Lung (tissue), 12 donors: ENCODE results near the gene RHOG. TPM values are rescaled to one million over a fixed set of nuclear protein-coding genes. Genes with fewer than 3 reads are reported as not detected.
A peak's percentile ranks its signal among the peaks of the same experiment; 100 is the strongest.

ENCODE experiments used
- ATAC-seq: fragments of 200-7000 bp; cut with Tn5 transposase; one replicate; pipeline ENCODE4 v1.9.1; 2020; ENCODE audit warnings: moderate number of reproducible peaks; ENCODE audit not compliant: insufficient read depth, low FRiP score
- DNase-seq, 3 donors: peaks; one replicate each; pipeline ENCODE4 v3.0.0-alpha.2; 2013 to 2017
- H3K27ac ChIP-seq, 2 donors: one replicate each; pipeline ENCODE4 v1.5.1; 2013; ENCODE audit warnings: mild to moderate bottlenecking in 2 of 2, moderate library complexity in 2 of 2, control low read depth in 1 of 2, inconsistent platforms in 1 of 2, low read depth in 1 of 2, low read length in 1 of 2
- H3K27me3 ChIP-seq, 3 donors: one replicate each; pipeline ENCODE4 v1.5.1; 2013; ENCODE audit warnings: low read length in 2 of 3; ENCODE audit not compliant: control insufficient read depth in 3 of 3, insufficient read depth in 3 of 3
- H3K36me3 ChIP-seq, 4 donors: one replicate each; pipeline ENCODE4 v1.5.1; 2013; ENCODE audit warnings: low read length in 4 of 4, mild to moderate bottlenecking in 1 of 4, moderate library complexity in 1 of 4; ENCODE audit not compliant: control insufficient read depth in 4 of 4, insufficient read depth in 4 of 4
- H3K4me1 ChIP-seq, 5 donors: one replicate each; pipeline ENCODE4 v1.5.1; 2013; ENCODE audit warnings: low read length in 5 of 5, mild to moderate bottlenecking in 2 of 5, moderate library complexity in 1 of 5; ENCODE audit not compliant: control insufficient read depth in 5 of 5, insufficient read depth in 5 of 5
- H3K4me3 ChIP-seq: one replicate; pipeline ENCODE4 v1.5.1; 2013; ENCODE audit warnings: mild to moderate bottlenecking, control low read depth, moderate library complexity
- H3K9ac ChIP-seq, 2 donors: one replicate each; pipeline ENCODE4 v1.5.1; 2013; ENCODE audit warnings: low read length in 2 of 2, control low read depth in 1 of 2; ENCODE audit not compliant: insufficient read depth in 1 of 2
- H3K9me3 ChIP-seq, 4 donors: one replicate each; pipeline ENCODE4 v1.5.1; 2013; ENCODE audit warnings: low read length in 3 of 4, mild to moderate bottlenecking in 1 of 4, moderate library complexity in 1 of 4; ENCODE audit not compliant: control insufficient read depth in 4 of 4, insufficient read depth in 3 of 4
- WGBS, 2 donors: extraction: QIAGEN DNeasy Blood & Tissue Kit; methylation state at CpG; one replicate each; pipeline ENCODE4 v1.1.7; 2013; 5-methylcytosine and 5-hydroxymethylcytosine counted together
- polyA plus RNA-seq, 2 donors: library from polyadenylated mRNA; stranded (reverse); fragments of 200-250 nt; gene quantifications; one replicate each; pipeline ENCODE4 v1.2.1, GENCODE V29; 2013
- total RNA-seq, 2 donors: library from RNA; depleted of rRNA in 1 of 2; stranded (reverse); fragments of >200 nt in 1 of 2; gene quantifications; one replicate each; pipeline ENCODE4 v1.2.1, GENCODE V29; 2014 to 2021
- TF ChIP-seq, protein P1 (sequence below): IDR thresholded peaks from 2 replicates; pipeline ENCODE4 v1.5.1; 2012; ENCODE audit warnings: mild to moderate bottlenecking; ENCODE audit errors: control extremely low read depth, extremely low read depth
- donor health status: control.
- donor health status: control.
- donor health status: Bipolar disorder and iron deficiency.
- donor health status: healthy.
- donor health status: DM: yes; HTN: yes; CAD: no.

The RHOG gene
- total and polyA plus RNA-seq, 4 donors, result 15.4 to 287 (median 82.6) TPM

GRCh38 chr11:3859373-3859881 is 18.7 kb upstream of the RHOG start:
- WGBS, 2 donors, result 74 to 76% methylated on average over 4 of the region's 4 CpGs
- no peaks in the 10 kb centered on the region for H3K27me3 ChIP-seq
- peak overlapping the region; percentile 17 to 34 for H3K27ac ChIP-seq
- no peaks in the 10 kb centered on the region for H3K9me3 ChIP-seq
- no peak overlapping the region for H3K4me3 ChIP-seq
- no peaks in the 10 kb centered on the region for H3K36me3 ChIP-seq
- peaks cover 4 to 47% (median 26%) of the 10 kb centered on the region in 5 donors for H3K4me1 ChIP-seq
- no peak overlapping the region for H3K9ac ChIP-seq
- TF ChIP-seq, protein P1, sequence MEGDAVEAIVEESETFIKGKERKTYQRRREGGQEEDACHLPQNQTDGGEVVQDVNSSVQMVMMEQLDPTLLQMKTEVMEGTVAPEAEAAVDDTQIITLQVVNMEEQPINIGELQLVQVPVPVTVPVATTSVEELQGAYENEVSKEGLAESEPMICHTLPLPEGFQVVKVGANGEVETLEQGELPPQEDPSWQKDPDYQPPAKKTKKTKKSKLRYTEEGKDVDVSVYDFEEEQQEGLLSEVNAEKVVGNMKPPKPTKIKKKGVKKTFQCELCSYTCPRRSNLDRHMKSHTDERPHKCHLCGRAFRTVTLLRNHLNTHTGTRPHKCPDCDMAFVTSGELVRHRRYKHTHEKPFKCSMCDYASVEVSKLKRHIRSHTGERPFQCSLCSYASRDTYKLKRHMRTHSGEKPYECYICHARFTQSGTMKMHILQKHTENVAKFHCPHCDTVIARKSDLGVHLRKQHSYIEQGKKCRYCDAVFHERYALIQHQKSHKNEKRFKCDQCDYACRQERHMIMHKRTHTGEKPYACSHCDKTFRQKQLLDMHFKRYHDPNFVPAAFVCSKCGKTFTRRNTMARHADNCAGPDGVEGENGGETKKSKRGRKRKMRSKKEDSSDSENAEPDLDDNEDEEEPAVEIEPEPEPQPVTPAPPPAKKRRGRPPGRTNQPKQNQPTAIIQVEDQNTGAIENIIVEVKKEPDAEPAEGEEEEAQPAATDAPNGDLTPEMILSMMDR, result no peak
- no peak for ATAC-seq
- no peak for DNase-seq

GRCh38 chr11:3857628-3858027 is 16.9 kb upstream of the RHOG start:
- Histone ChIP-seq H3K36me3 (no peaks in the 10 kb centered on the region), H3K4me3 (no peak overlapping the region), H3K9me3 (no peaks in the 10 kb centered on the region), H3K4me1 (peaks cover 4 to 50% (median 29%) of the 10 kb centered on the region in 5 donors), H3K27me3 (no peaks in the 10 kb centered on the region), H3K9ac (no peak overlapping the region), H3K27ac (no peak overlapping the region)
- DNase-seq (no peak), ATAC-seq (no peak)
- TF ChIP-seq, protein P1, result no peak

GRCh38 chr11:3856856-3857553 is 16.2 kb upstream of the RHOG start:
- ATAC-seq (no peak), DNase-seq (no peak)
- TF ChIP-seq, protein P1, result no peak
- Histone ChIP-seq H3K27me3 (no peaks in the 10 kb centered on the region), H3K36me3 (no peaks in the 10 kb centered on the region), H3K27ac (no peak overlapping the region), H3K4me3 (no peak overlapping the region), H3K4me1 (peaks cover 4 to 50% (median 29%) of the 10 kb centered on the region in 5 donors), H3K9me3 (no peaks in the 10 kb centered on the region), H3K9ac (peak overlapping the region in 1 of 2 donors; percentile 46)
- WGBS, 2 donors, result 68 to 77% methylated on average over 5 of the region's 5 CpGs
